ENCODE data around the gene CAMKMT.

Gene CAMKMT

DNA sequence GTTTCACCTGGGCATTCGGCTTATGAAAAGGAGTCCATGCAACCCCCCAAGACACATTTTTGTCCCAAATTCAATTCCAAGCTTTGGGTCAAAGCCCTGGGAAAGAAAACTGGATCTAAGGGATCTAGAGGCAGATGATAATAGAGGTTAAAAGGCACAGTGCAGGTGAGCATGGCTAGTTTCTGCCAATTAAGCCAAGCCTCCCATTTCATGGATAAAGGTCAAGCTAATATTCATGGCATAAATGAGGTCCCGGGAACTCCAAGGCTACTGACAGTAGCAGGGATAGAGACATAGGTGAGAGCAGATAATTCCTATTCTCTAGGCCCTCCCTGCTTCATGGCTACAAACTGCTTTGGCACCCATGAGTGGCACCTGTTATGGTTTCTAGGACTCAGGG lies 83.1 kb downstream of the CAMKMT start:
- no peak for DNase-seq (ENCODE audit: low read depth, low spot score)
- in situ Hi-C loops (cut with HindIII; ENCODE audit: low sequenced_read_pairs) = no loop called here
- TF ChIP-seq, protein P1, sequence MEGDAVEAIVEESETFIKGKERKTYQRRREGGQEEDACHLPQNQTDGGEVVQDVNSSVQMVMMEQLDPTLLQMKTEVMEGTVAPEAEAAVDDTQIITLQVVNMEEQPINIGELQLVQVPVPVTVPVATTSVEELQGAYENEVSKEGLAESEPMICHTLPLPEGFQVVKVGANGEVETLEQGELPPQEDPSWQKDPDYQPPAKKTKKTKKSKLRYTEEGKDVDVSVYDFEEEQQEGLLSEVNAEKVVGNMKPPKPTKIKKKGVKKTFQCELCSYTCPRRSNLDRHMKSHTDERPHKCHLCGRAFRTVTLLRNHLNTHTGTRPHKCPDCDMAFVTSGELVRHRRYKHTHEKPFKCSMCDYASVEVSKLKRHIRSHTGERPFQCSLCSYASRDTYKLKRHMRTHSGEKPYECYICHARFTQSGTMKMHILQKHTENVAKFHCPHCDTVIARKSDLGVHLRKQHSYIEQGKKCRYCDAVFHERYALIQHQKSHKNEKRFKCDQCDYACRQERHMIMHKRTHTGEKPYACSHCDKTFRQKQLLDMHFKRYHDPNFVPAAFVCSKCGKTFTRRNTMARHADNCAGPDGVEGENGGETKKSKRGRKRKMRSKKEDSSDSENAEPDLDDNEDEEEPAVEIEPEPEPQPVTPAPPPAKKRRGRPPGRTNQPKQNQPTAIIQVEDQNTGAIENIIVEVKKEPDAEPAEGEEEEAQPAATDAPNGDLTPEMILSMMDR (IDR thresholded peaks at IDR 0.05; ENCODE audit: low read depth, low read length) = no peak
- H3K4me3 ChIP-seq (ENCODE audit: low read depth, low read length) = no peak overlapping the region

DNA sequence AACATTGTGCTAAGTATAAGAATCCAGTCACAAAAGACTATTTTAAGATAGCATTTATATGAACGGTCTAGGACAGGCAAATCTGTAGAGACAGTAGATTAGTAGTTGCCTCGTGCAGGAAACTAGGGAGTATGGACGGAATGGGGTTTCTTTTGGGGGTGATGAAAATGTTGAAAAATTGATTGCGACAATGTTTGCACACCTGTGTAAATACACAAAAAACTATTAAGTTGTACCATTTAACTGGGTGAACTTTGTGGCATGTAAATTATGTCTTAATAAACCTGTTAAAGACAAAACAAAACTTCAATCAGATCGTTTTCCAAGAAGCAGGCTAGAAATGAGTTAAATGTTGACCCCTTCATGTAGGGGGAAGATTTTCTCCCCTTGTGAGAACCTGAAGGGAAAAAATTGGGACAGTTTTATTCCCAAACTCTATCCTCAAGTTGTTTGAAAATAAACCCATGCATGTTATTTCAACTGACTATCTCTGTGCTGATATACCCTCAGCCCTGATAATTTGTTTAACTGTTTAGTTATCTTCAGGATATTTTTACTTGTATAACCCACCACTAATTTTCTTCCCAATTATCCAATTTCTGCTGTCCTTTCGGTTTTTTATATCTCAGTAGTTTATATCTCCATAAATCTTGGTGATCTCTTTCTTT lies 87.2 kb downstream of the CAMKMT start:
- no peak for DNase-seq (ENCODE audit: low read depth, low spot score)
- no peak overlapping the region for H3K4me3 ChIP-seq (ENCODE audit: low read depth, low read length)
- in situ Hi-C loops (cut with HindIII; ENCODE audit: low sequenced_read_pairs) = no loop called here
- TF ChIP-seq, protein P1 (IDR thresholded peaks at IDR 0.05; ENCODE audit: low read depth, low read length) = no peak

DNA sequence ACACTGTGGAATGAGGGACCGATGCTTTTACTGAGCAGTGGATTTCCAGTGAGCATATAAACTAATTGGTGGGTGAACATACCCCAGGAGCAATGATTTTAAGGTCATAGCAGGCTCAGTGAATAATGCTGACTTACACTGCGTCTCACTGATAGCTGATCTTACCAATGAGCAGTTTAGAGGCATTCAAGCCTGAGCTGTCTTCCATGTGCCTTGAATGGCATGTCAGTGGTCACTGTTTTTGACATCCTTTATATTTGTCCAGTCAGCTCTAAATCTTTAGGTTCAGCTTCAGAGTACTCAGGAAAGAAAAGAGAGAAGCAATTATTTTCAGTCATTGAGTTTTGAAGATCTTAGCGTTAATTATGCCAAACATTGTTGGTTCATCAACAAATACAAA lies 88.3 kb downstream of the CAMKMT start:
- TF ChIP-seq, protein P1 (IDR thresholded peaks at IDR 0.05; ENCODE audit: low read depth, low read length) = no peak
- H3K4me3 ChIP-seq (ENCODE audit: low read depth, low read length) = no peak overlapping the region
- in situ Hi-C loops (cut with HindIII; ENCODE audit: low sequenced_read_pairs) = no loop called here
- DNase-seq (ENCODE audit: low read depth, low spot score) = no peak

DNA sequence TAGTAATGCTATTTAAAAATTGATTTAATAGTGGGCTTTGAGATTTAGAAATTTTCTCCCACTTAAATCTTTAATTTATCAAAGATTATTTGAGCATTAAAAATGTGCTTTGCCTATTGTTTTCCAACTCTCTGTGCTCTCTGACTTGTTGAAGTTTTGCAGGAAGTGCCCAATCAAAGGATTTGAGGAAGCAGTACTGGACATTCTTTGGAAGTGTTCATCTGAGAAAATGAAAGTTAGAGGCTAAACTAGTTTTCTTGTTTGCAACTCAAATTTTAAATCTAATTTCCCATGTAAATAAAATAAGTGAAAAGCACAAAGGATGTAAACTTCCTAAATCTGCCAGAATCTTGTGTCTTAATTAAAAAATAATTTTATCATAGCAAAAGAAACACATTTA lies 89.1 kb downstream of the CAMKMT start:
- no peak overlapping the region for H3K4me3 ChIP-seq (ENCODE audit: low read depth, low read length)
- TF ChIP-seq, protein P1 (IDR thresholded peaks at IDR 0.05; ENCODE audit: low read depth, low read length) = no peak
- no peak for DNase-seq (ENCODE audit: low read depth, low spot score)
- in situ Hi-C loops (cut with HindIII; ENCODE audit: low sequenced_read_pairs) = no loop called here

DNA sequence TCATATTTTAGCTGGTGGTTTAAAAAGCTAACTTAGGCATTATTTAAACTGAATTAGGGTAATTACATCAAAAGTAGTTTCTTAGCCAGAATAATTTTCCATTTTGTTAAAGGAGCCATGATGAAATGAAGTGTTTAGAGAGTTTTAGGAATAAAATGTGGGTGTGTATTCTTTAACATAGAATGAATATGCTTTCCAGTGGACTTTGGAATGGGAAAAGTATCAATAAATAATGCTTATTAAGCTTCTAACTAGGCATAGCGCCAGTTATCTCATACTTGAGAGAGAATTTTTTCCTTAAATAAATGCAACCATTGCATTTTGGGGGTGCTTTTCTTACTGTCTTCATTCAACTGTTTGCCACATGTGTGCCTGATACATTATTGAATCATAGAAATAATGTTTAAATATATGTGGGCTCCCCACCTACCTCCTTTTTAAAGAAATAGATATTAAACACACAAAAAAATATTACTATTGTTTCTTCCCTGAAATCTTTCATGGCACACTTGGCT lies 90.4 kb downstream of the CAMKMT start:
- DNase-seq (ENCODE audit: low read depth, low spot score) = no peak
- in situ Hi-C loops (cut with HindIII; ENCODE audit: low sequenced_read_pairs) = no loop called here
- TF ChIP-seq, protein P1 (IDR thresholded peaks at IDR 0.05; ENCODE audit: low read depth, low read length) = no peak
- no peak overlapping the region for H3K4me3 ChIP-seq (ENCODE audit: low read depth, low read length)

DNA sequence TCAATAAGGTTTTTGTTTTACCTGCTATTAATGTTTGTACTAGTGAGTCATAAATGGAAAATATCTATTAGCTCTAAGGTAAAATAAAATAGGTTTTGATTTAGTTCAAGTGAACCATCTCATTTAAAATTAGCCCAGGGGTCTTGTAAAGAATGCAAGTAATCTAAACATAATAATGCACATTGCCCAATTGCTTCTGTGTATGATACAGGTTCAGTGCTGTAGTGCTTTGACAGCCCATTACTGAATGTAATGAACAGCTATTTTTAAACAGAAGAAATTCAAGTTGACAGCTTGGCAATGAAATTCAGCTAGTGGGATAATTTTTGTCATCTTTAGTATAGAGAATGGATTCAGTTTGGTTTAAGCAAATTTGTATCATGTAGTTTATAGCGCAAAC lies 91.5 kb downstream of the CAMKMT start:
- TF ChIP-seq, protein P1 (IDR thresholded peaks at IDR 0.05; ENCODE audit: low read depth, low read length) = no peak
- in situ Hi-C loops (cut with HindIII; ENCODE audit: low sequenced_read_pairs) = no loop called here
- H3K4me3 ChIP-seq (ENCODE audit: low read depth, low read length) = no peak overlapping the region
- DNase-seq (ENCODE audit: low read depth, low spot score) = no peak

Data from astrocyte of the spinal cord (primary cell).